ENCODE results near the gene CELA2A.

CELA2A gene

GRCh38 chr1:15413563-15414444 lies 42.7 kb upstream of the CELA2A start:
- WGBS, 2 experiments = 84% methylated on average over 20 of the region's 20 CpGs
- H3K9me3 ChIP-seq (ENCODE audit: control insufficient read depth, low read length) = no peaks in the 10 kb centered on the region

GRCh38 chr1:15414445-15414983 lies 42.0 kb upstream of the CELA2A start:
- Histone ChIP-seq H3K4me3 (ENCODE audit: insufficient read depth, low read depth, low read length) (no peak overlapping the region), H3K27me3 (ENCODE audit: control insufficient read depth, insufficient read depth, low read length, poor library complexity, severe bottlenecking) (peaks cover 22% of the 10 kb centered on the region), H3K36me3 (ENCODE audit: control insufficient read depth, insufficient read depth, low read length) (no peaks in the 10 kb centered on the region), H3K9me3 (ENCODE audit: control insufficient read depth, low read length) (no peaks in the 10 kb centered on the region), H3K27ac (ENCODE audit: insufficient read depth, low read depth, low read length, poor library complexity, severe bottlenecking) (no peak overlapping the region), H3K4me1 (ENCODE audit: control insufficient read depth, insufficient read depth, low read length) (peaks cover 9% of the 10 kb centered on the region)
- WGBS, 2 experiments = 87 to 89% methylated on average over 10 of the region's 10 CpGs

More at GRCh38 chr1:15413563-15414444, 42.7 kb upstream of the CELA2A start:
- no peaks in the 10 kb centered on the region for H3K36me3 ChIP-seq (ENCODE audit: control insufficient read depth, insufficient read depth, low read length)
- H3K4me3 ChIP-seq (ENCODE audit: insufficient read depth, low read depth, low read length) = no peak overlapping the region
- peaks cover 14% of the 10 kb centered on the region for H3K4me1 ChIP-seq (ENCODE audit: control insufficient read depth, insufficient read depth, low read length)
- H3K27me3 ChIP-seq (ENCODE audit: control insufficient read depth, insufficient read depth, low read length, poor library complexity, severe bottlenecking) = peaks cover 23% of the 10 kb centered on the region
- no peak overlapping the region for H3K27ac ChIP-seq (ENCODE audit: insufficient read depth, low read depth, low read length, poor library complexity, severe bottlenecking)

GRCh38 chr1:15417059-15417934 lies 39.2 kb upstream of the CELA2A start:
- Histone ChIP-seq H3K27ac (ENCODE audit: insufficient read depth, low read depth, low read length, poor library complexity, severe bottlenecking) (no peak overlapping the region), H3K36me3 (ENCODE audit: control insufficient read depth, insufficient read depth, low read length) (no peaks in the 10 kb centered on the region), H3K9me3 (ENCODE audit: control insufficient read depth, low read length) (no peaks in the 10 kb centered on the region), H3K27me3 (ENCODE audit: control insufficient read depth, insufficient read depth, low read length, poor library complexity, severe bottlenecking) (no peaks in the 10 kb centered on the region), H3K4me3 (ENCODE audit: insufficient read depth, low read depth, low read length) (no peak overlapping the region), H3K4me1 (ENCODE audit: control insufficient read depth, insufficient read depth, low read length) (peaks cover 2% of the 10 kb centered on the region)
- WGBS, 2 experiments = 86 to 90% methylated on average over 17 of the region's 18 CpGs

GRCh38 chr1:15418806-15419515 lies 37.6 kb upstream of the CELA2A start:
- 94 to 95% methylated on average over 18 of the region's 18 CpGs for WGBS, 2 experiments
- H3K4me1 ChIP-seq (ENCODE audit: control insufficient read depth, insufficient read depth, low read length) = peaks cover 3% of the 10 kb centered on the region
- no peak overlapping the region for H3K4me3 ChIP-seq (ENCODE audit: insufficient read depth, low read depth, low read length)
- H3K36me3 ChIP-seq (ENCODE audit: control insufficient read depth, insufficient read depth, low read length) = no peaks in the 10 kb centered on the region
- no peak overlapping the region for H3K27ac ChIP-seq (ENCODE audit: insufficient read depth, low read depth, low read length, poor library complexity, severe bottlenecking)
- H3K27me3 ChIP-seq (ENCODE audit: control insufficient read depth, insufficient read depth, low read length, poor library complexity, severe bottlenecking) = no peaks in the 10 kb centered on the region
- no peaks in the 10 kb centered on the region for H3K9me3 ChIP-seq (ENCODE audit: control insufficient read depth, low read length)

- Histone ChIP-seq H3K36me3 (ENCODE audit: control insufficient read depth, insufficient read depth, low read length) (no peaks in the 10 kb centered on the region), H3K9me3 (ENCODE audit: control insufficient read depth, low read length) (no peaks in the 10 kb centered on the region), H3K27ac (ENCODE audit: insufficient read depth, low read depth, low read length, poor library complexity, severe bottlenecking) (no peak overlapping the region), H3K4me3 (ENCODE audit: insufficient read depth, low read depth, low read length) (no peak overlapping the region), H3K27me3 (ENCODE audit: control insufficient read depth, insufficient read depth, low read length, poor library complexity, severe bottlenecking) (no peaks in the 10 kb centered on the region), H3K4me1 (ENCODE audit: control insufficient read depth, insufficient read depth, low read length) (peaks cover 9% of the 10 kb centered on the region)
- 91 to 95% methylated on average over 8 of the region's 8 CpGs for WGBS, 2 experiments
These were observed 35.6 kb upstream of the CELA2A start for GRCh38 chr1:15420853-15421465.

- WGBS, 2 experiments = 93 to 94% methylated on average over 8 of the region's 8 CpGs
- Histone ChIP-seq H3K27me3 (ENCODE audit: control insufficient read depth, insufficient read depth, low read length, poor library complexity, severe bottlenecking) (no peaks in the 10 kb centered on the region), H3K9me3 (ENCODE audit: control insufficient read depth, low read length) (no peaks in the 10 kb centered on the region), H3K27ac (ENCODE audit: insufficient read depth, low read depth, low read length, poor library complexity, severe bottlenecking) (no peak overlapping the region), H3K4me3 (ENCODE audit: insufficient read depth, low read depth, low read length) (no peak overlapping the region), H3K4me1 (ENCODE audit: control insufficient read depth, insufficient read depth, low read length) (peaks cover 17% of the 10 kb centered on the region), H3K36me3 (ENCODE audit: control insufficient read depth, insufficient read depth, low read length) (no peaks in the 10 kb centered on the region)
These were observed 33.7 kb upstream of the CELA2A start for GRCh38 chr1:15422871-15423270.

GRCh38 chr1:15423355-15424077 lies 33.0 kb upstream of the CELA2A start:
- WGBS, 2 experiments = 91% methylated on average over 11 of the region's 11 CpGs
- H3K9me3 ChIP-seq (ENCODE audit: control insufficient read depth, low read length) = no peaks in the 10 kb centered on the region
- no peak overlapping the region for H3K4me3 ChIP-seq (ENCODE audit: insufficient read depth, low read depth, low read length)
- no peaks in the 10 kb centered on the region for H3K27me3 ChIP-seq (ENCODE audit: control insufficient read depth, insufficient read depth, low read length, poor library complexity, severe bottlenecking)
- H3K4me1 ChIP-seq (ENCODE audit: control insufficient read depth, insufficient read depth, low read length) = peaks cover 17% of the 10 kb centered on the region
- no peaks in the 10 kb centered on the region for H3K36me3 ChIP-seq (ENCODE audit: control insufficient read depth, insufficient read depth, low read length)
- H3K27ac ChIP-seq (ENCODE audit: insufficient read depth, low read depth, low read length, poor library complexity, severe bottlenecking) = no peak overlapping the region

- Histone ChIP-seq H3K9me3 (ENCODE audit: control insufficient read depth, low read length) (no peaks in the 10 kb centered on the region), H3K36me3 (ENCODE audit: control insufficient read depth, insufficient read depth, low read length) (no peaks in the 10 kb centered on the region), H3K27ac (ENCODE audit: insufficient read depth, low read depth, low read length, poor library complexity, severe bottlenecking) (no peak overlapping the region), H3K4me1 (ENCODE audit: control insufficient read depth, insufficient read depth, low read length) (peaks cover 17% of the 10 kb centered on the region), H3K27me3 (ENCODE audit: control insufficient read depth, insufficient read depth, low read length, poor library complexity, severe bottlenecking) (no peaks in the 10 kb centered on the region), H3K4me3 (ENCODE audit: insufficient read depth, low read depth, low read length) (no peak overlapping the region)
- 83 to 87% methylated on average over 13 of the region's 13 CpGs for WGBS, 2 experiments
These were observed 32.3 kb upstream of the CELA2A start for GRCh38 chr1:15424146-15424667.

- Histone ChIP-seq H3K4me1 (ENCODE audit: control insufficient read depth, insufficient read depth, low read length) (peaks cover 17% of the 10 kb centered on the region), H3K9me3 (ENCODE audit: control insufficient read depth, low read length) (no peaks in the 10 kb centered on the region), H3K36me3 (ENCODE audit: control insufficient read depth, insufficient read depth, low read length) (no peaks in the 10 kb centered on the region), H3K4me3 (ENCODE audit: insufficient read depth, low read depth, low read length) (no peak overlapping the region), H3K27ac (ENCODE audit: insufficient read depth, low read depth, low read length, poor library complexity, severe bottlenecking) (no peak overlapping the region), H3K27me3 (ENCODE audit: control insufficient read depth, insufficient read depth, low read length, poor library complexity, severe bottlenecking) (no peaks in the 10 kb centered on the region)
- WGBS, 2 experiments = 88 to 91% methylated on average over 5 of the region's 5 CpGs
These were observed 31.6 kb upstream of the CELA2A start for GRCh38 chr1:15424981-15425380.

All from ectodermal cell (in vitro differentiated cells).